ENCODE data around the gene NACC2. TPM values are rescaled to one million over a fixed set of nuclear protein-coding genes. Genes with fewer than 3 reads are reported as not detected.

Gene NACC2
- total RNA-seq, 1 donor from 2014 or later: 34.0 TPM

DNA sequence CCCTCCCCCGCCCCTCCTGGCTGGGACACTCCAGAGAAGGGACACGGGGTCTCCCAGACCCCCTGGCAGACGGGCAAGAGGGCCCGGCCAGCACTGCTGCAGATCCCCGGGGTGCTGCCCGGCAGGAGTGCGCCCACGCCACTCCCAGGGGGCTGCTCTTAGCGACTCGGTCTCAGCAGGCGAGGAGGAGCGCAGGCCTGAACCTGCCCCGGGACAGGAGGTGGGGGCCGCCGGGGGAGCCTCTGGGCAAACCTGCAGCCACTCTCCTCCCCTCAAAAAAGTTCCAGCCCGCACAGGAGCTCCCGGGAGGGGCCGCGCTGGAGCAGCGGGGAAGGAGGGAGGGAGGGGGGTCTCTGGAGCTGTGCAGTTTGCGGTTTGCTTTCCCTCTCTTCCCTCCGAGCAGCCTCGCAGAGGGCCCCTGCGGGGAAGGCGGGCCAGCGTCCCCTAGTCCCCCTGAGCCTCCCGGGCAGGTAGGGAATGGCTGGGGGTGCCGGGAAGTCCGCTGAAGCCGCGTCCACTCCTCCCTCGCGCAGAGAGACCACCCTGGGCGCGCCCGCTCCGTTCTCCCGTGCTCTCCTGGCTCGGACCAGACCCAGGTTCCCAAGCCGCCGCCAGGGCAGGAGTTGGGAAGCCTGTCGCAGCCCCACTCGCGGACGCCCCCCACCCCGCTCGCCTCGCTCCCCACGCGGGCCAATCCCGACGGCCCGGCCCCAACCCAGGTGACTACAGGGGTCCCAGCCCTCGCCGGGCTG, 44.2 kb downstream of the NACC2 start:
- peak overlapping the region; percentile 76 for H3K4me3 Mint-ChIP-seq (ENCODE audit: unreplicated experiment)
- Histone ChIP-seq H3K4me3 (ENCODE audit: insufficient read depth, low read depth, low read length) (peak overlapping the region; percentile 54), H3K27me3 (ENCODE audit: insufficient read depth, low read length) (no peaks in the 10 kb centered on the region), H3K79me2 (ENCODE audit: insufficient read depth, low read length) (peaks cover 68% of the 10 kb centered on the region), H4K20me1 (ENCODE audit: insufficient read depth, low read length) (peaks cover 72% of the 10 kb centered on the region), H3K36me3 (ENCODE audit: insufficient read depth, low read length) (no peaks in the 10 kb centered on the region), H2AFZ (ENCODE audit: low read depth, low read length) (no peak overlapping the region), H3K9me3 (ENCODE audit: insufficient read depth, low read depth, low read length) (no peaks in the 10 kb centered on the region), H3K27ac (ENCODE audit: low read depth, low read length) (peak overlapping the region; percentile 50), H3K4me2 (ENCODE audit: low read length) (peak overlapping the region; percentile 93), H3K9ac (ENCODE audit: low read length) (peak overlapping the region; percentile 68), H3K4me1 (ENCODE audit: insufficient read depth, low read length) (peaks cover 36% of the 10 kb centered on the region)
- TF ChIP-seq, protein P1, sequence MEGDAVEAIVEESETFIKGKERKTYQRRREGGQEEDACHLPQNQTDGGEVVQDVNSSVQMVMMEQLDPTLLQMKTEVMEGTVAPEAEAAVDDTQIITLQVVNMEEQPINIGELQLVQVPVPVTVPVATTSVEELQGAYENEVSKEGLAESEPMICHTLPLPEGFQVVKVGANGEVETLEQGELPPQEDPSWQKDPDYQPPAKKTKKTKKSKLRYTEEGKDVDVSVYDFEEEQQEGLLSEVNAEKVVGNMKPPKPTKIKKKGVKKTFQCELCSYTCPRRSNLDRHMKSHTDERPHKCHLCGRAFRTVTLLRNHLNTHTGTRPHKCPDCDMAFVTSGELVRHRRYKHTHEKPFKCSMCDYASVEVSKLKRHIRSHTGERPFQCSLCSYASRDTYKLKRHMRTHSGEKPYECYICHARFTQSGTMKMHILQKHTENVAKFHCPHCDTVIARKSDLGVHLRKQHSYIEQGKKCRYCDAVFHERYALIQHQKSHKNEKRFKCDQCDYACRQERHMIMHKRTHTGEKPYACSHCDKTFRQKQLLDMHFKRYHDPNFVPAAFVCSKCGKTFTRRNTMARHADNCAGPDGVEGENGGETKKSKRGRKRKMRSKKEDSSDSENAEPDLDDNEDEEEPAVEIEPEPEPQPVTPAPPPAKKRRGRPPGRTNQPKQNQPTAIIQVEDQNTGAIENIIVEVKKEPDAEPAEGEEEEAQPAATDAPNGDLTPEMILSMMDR (IDR thresholded peaks at IDR 0.05; ENCODE audit: insufficient read depth, low read depth, low read length): no peak
- TF ChIP-seq EZH2 (IDR thresholded peaks at IDR 0.05; ENCODE audit: insufficient read depth, low read length): no peak
- H3K36me3 Mint-ChIP-seq (ENCODE audit: low read depth, unreplicated experiment): peaks cover 5% of the 10 kb centered on the region
- H3K4me1 Mint-ChIP-seq (ENCODE audit: low read depth, unreplicated experiment): peaks cover 19% of the 10 kb centered on the region
- no peaks in the 10 kb centered on the region for H3K9me3 Mint-ChIP-seq (ENCODE audit: unreplicated experiment)
- FAIRE-seq (no peak), DNase-seq (ENCODE audit: low read depth) (no peak)
- no peak overlapping the region for H3K27ac Mint-ChIP-seq (ENCODE audit: unreplicated experiment)
- H3K27me3 Mint-ChIP-seq (ENCODE audit: low read depth, unreplicated experiment): no peaks in the 10 kb centered on the region

DNA sequence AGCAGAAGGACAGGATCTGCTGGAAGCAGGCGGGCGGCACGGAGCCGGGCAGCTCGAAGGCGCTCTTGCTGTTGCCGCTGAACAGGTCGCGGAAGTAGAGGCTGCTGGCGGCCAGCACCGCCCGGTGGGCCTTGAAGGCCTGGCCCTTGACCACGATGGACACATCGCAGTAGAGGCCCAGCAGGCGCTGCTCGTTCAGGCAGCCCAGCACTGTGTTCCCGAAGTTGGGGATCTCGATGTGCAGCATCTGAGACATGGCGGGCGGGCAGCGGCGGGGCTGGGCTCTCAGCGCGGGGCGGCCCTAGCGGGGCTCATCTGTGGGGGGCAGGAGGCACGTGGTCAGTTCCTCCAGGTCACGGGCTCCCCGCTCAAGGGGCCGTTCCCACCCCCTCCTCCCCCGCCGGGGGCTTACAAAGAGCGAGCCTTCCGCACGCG, 44.8 kb downstream of the NACC2 start:
- Mint-ChIP-seq H3K27ac (ENCODE audit: unreplicated experiment) (no peak overlapping the region), H3K27me3 (ENCODE audit: low read depth, unreplicated experiment) (no peaks in the 10 kb centered on the region), H3K9me3 (ENCODE audit: unreplicated experiment) (no peaks in the 10 kb centered on the region), H3K4me3 (ENCODE audit: unreplicated experiment) (peak overlapping the region; percentile 64), H3K36me3 (ENCODE audit: low read depth, unreplicated experiment) (peaks cover 5% of the 10 kb centered on the region), H3K4me1 (ENCODE audit: low read depth, unreplicated experiment) (peaks cover 14% of the 10 kb centered on the region)
- H2AFZ ChIP-seq (ENCODE audit: low read depth, low read length): no peak overlapping the region
- H3K4me2 ChIP-seq (ENCODE audit: low read length): peak overlapping the region; percentile 93
- H3K9me3 ChIP-seq (ENCODE audit: insufficient read depth, low read depth, low read length): no peaks in the 10 kb centered on the region
- H3K27ac ChIP-seq (ENCODE audit: low read depth, low read length): no peak overlapping the region
- no peaks in the 10 kb centered on the region for H3K27me3 ChIP-seq (ENCODE audit: insufficient read depth, low read length)
- H3K4me1 ChIP-seq (ENCODE audit: insufficient read depth, low read length): peaks cover 36% of the 10 kb centered on the region
- H3K4me3 ChIP-seq (ENCODE audit: insufficient read depth, low read depth, low read length): peak overlapping the region; percentile 54
- FAIRE-seq (no peak), DNase-seq (ENCODE audit: low read depth) (no peak)
- peaks cover 70% of the 10 kb centered on the region for H4K20me1 ChIP-seq (ENCODE audit: insufficient read depth, low read length)
- H3K9ac ChIP-seq (ENCODE audit: low read length): no peak overlapping the region
- H3K36me3 ChIP-seq (ENCODE audit: insufficient read depth, low read length): no peaks in the 10 kb centered on the region
- peaks cover 62% of the 10 kb centered on the region for H3K79me2 ChIP-seq (ENCODE audit: insufficient read depth, low read length)
- TF ChIP-seq, protein P1 (IDR thresholded peaks at IDR 0.05; ENCODE audit: insufficient read depth, low read depth, low read length): no peak
- no peak for TF ChIP-seq EZH2 (IDR thresholded peaks at IDR 0.05; ENCODE audit: insufficient read depth, low read length)

All from astrocyte (in vitro differentiated cells and primary cell).